CD4-positive, CD25-positive, alpha-beta regulatory T cell (primary cell): ENCODE measurements around the gene HIBCH. TPM values are rescaled to one million over a fixed set of nuclear protein-coding genes. Genes with fewer than 3 reads are reported as not detected.
"Not testable (repeated sequence)": the region's sequence is repeated elsewhere in the genome, so short reads cannot be mapped to it uniquely, and the experiment has no call there.

Experiments used
- ATAC-seq, 2 donors: fragments of 150-1000 bp; cut with Tn5 transposase; one replicate each; pipeline ENCODE4 v1.10.0; 2021; ENCODE audit warnings: low read depth in 2 of 2, moderate number of reproducible peaks in 2 of 2, moderate library complexity in 1 of 2
- DNase-seq, 3 donors: peaks; one replicate each; pipeline versions ENCODE4 v3.0.0 to v3.0.0-alpha.2; 2012 to 2022; ENCODE audit warnings: mixed read lengths in 1 of 3
- H3K27ac ChIP-seq: one replicate; pipeline ENCODE4 v1.7.0; 2013; ENCODE audit warnings: mild to moderate bottlenecking, low read length; ENCODE audit not compliant: insufficient read depth, poor library complexity, severe bottlenecking
- H3K27me3 ChIP-seq: one replicate; pipeline ENCODE4 v1.7.0; 2013; ENCODE audit warnings: low read length; ENCODE audit not compliant: control insufficient read depth, insufficient read depth
- H3K36me3 ChIP-seq: one replicate; pipeline ENCODE4 v1.7.0; 2013; ENCODE audit warnings: mild to moderate bottlenecking, low read length, moderate library complexity; ENCODE audit not compliant: control insufficient read depth, insufficient read depth
- H3K4me1 ChIP-seq: 2 replicates; pipeline ENCODE4 v1.7.0; 2013; ENCODE audit warnings: mild to moderate bottlenecking, low read length; ENCODE audit not compliant: insufficient read depth, control insufficient read depth, poor library complexity, severe bottlenecking
- H3K4me3 ChIP-seq: one replicate; pipeline ENCODE4 v1.7.0; 2013; ENCODE audit warnings: low read depth, mild to moderate bottlenecking, low read length, moderate library complexity
- H3K9me3 ChIP-seq, 2 experiments: 1 replicate in 1 of 2; 2 replicates in 1 of 2; pipeline ENCODE4 v1.7.0; 2013; ENCODE audit warnings: low read length in 2 of 2, mild to moderate bottlenecking in 1 of 2, moderate library complexity in 1 of 2; ENCODE audit not compliant: control insufficient read depth in 2 of 2
- H3K27ac Mint-ChIP-seq, 3 donors: one replicate each; pipeline ENCODE4 v1.8.0; 2020 to 2022; ENCODE audit warnings: mild to moderate bottlenecking in 3 of 3, mixed read lengths in 3 of 3, moderate library complexity in 2 of 3
- H3K27me3 Mint-ChIP-seq: one replicate; pipeline ENCODE4 v1.8.0; 2022; ENCODE audit warnings: mild to moderate bottlenecking, mixed read lengths
- H3K36me3 Mint-ChIP-seq: one replicate; pipeline ENCODE4 v1.8.0; 2020; ENCODE audit warnings: mixed read lengths
- H3K4me1 Mint-ChIP-seq, 4 donors: one replicate each; pipeline ENCODE4 v1.8.0; 2020 to 2022; ENCODE audit warnings: mixed read lengths in 4 of 4, mild to moderate bottlenecking in 1 of 4
- H3K4me3 Mint-ChIP-seq, 4 donors: one replicate each; pipeline ENCODE4 v1.8.0; 2020 to 2022; ENCODE audit warnings: mild to moderate bottlenecking in 4 of 4, mixed read lengths in 4 of 4, moderate library complexity in 3 of 4
- H3K9me3 Mint-ChIP-seq, 7 donors: one replicate each; pipeline ENCODE4 v1.8.0; 2020 to 2022; ENCODE audit warnings: mixed read lengths in 7 of 7, mild to moderate bottlenecking in 3 of 7, moderate library complexity in 2 of 7
- polyA plus RNA-seq, 4 donors: library from polyadenylated mRNA; unstranded; fragments of 300-500 nt; fragmentation: Illumina TruSeq; gene quantifications; one replicate each; pipeline ENCODE4 v1.2.3, GENCODE V29; 2021
- total RNA-seq: library from RNA; stranded (reverse); gene quantifications from one replicate; pipeline ENCODE4 v1.2.3, GENCODE V29; 2022

The HIBCH gene
- total and polyA plus RNA-seq, 5 donors from 2014 or later, result 21.0 to 31.2 (median 22.7) TPM

- DNase-seq (peak in 1 of 3 donors; percentile 31), ATAC-seq (no peak)
- no peaks in the 10 kb centered on the region for H3K9me3 ChIP-seq
- H3K9me3 Mint-ChIP-seq, result peaks cover 0 to 2% (median 0%) of the 10 kb centered on the region in 7 donors
- H3K4me3 Mint-ChIP-seq, result peak overlapping the region in 1 of 4 donors; percentile 11
- no peaks in the 10 kb centered on the region for H3K27me3 ChIP-seq
- H3K4me1 Mint-ChIP-seq, result peaks cover 18 to 71% (median 50%) of the 10 kb centered on the region in 4 donors
- no peaks in the 10 kb centered on the region for H3K27me3 Mint-ChIP-seq
- peaks cover 14% of the 10 kb centered on the region for H3K36me3 Mint-ChIP-seq
- peak overlapping the region in 1 of 3 donors; percentile 56 for H3K27ac Mint-ChIP-seq
- H3K4me1 ChIP-seq, result peaks cover 26% of the 10 kb centered on the region
- H3K27ac ChIP-seq, result peak overlapping the region; percentile 3
- no peak overlapping the region for H3K4me3 ChIP-seq
- H3K36me3 ChIP-seq, result peaks cover 10% of the 10 kb centered on the region
Observed at GRCh38 chr2:190315273-190315672, 4.4 kb downstream of the HIBCH start.

DNA sequence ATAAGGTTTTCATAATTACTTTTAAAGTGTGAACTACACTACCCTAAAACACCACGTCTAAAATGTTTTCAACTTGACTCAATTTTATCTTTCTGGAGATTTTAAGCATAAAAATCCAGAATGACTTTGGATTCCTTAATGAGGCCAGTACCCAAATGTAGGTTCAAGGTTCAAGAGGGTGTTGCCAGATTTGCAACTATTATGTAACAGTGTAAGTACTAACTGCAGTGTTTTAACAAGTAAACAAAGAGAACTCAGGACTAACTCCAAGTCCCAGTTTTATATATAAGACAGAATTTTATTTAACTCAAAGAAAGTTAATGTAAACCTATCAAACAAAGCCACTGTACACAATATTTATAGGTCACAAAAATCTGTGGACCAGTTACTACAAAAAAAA lies 5.7 kb downstream of the HIBCH start:
- no peak overlapping the region for H3K27ac Mint-ChIP-seq
- no peak for ATAC-seq
- Histone ChIP-seq H3K36me3 (peaks cover 16% of the 10 kb centered on the region), H3K27ac (no peak overlapping the region), H3K27me3 (no peaks in the 10 kb centered on the region), H3K9me3 (no peaks in the 10 kb centered on the region), H3K4me1 (peaks cover 20% of the 10 kb centered on the region), H3K4me3 (no peak overlapping the region)
- no peaks in the 10 kb centered on the region for H3K27me3 Mint-ChIP-seq
- H3K9me3 Mint-ChIP-seq, result no peaks in the 10 kb centered on the region
- H3K36me3 Mint-ChIP-seq, result peaks cover 20% of the 10 kb centered on the region
- peaks cover 17 to 59% (median 41%) of the 10 kb centered on the region in 4 donors for H3K4me1 Mint-ChIP-seq
- H3K4me3 Mint-ChIP-seq, result no peak overlapping the region
- DNase-seq, result no peak

GRCh38 chr2:190312635-190313025 lies 7.0 kb downstream of the HIBCH start:
- DNase-seq, H3K27ac Mint-ChIP-seq, H3K27me3 ChIP-seq, ATAC-seq, H3K9me3 ChIP-seq, H3K4me1 ChIP-seq, H3K4me3 ChIP-seq, H3K27ac ChIP-seq, H3K9me3 Mint-ChIP-seq, H3K27me3 Mint-ChIP-seq, H3K4me3 Mint-ChIP-seq: not testable (repeated sequence)
- peaks cover 16 to 55% (median 38%) of the 10 kb centered on the region in 4 donors for H3K4me1 Mint-ChIP-seq
- H3K36me3 ChIP-seq, result peaks cover 22% of the 10 kb centered on the region
- peaks cover 26% of the 10 kb centered on the region for H3K36me3 Mint-ChIP-seq

- H3K4me3 ChIP-seq, result no peak overlapping the region
- H3K4me1 ChIP-seq, result peaks cover 5% of the 10 kb centered on the region
- Mint-ChIP-seq H3K9me3 (no peaks in the 10 kb centered on the region), H3K36me3 (peaks cover 31% of the 10 kb centered on the region), H3K4me3 (no peak overlapping the region), H3K27ac (no peak overlapping the region), H3K4me1 (peaks cover 13 to 53% (median 34%) of the 10 kb centered on the region in 4 donors), H3K27me3 (no peaks in the 10 kb centered on the region)
- DNase-seq (no peak), ATAC-seq (no peak)
- H3K27ac ChIP-seq, result no peak overlapping the region
- no peaks in the 10 kb centered on the region for H3K27me3 ChIP-seq
- H3K9me3 ChIP-seq, result no peaks in the 10 kb centered on the region
- H3K36me3 ChIP-seq, result peaks cover 22% of the 10 kb centered on the region
Observed at GRCh38 chr2:190311893-190312634, 7.6 kb downstream of the HIBCH start.

GRCh38 chr2:190308031-190308430 lies 11.6 kb downstream of the HIBCH start:
- Histone ChIP-seq H3K9me3 (no peaks in the 10 kb centered on the region), H3K27ac (no peak overlapping the region), H3K36me3 (peaks cover 22% of the 10 kb centered on the region), H3K27me3 (no peaks in the 10 kb centered on the region), H3K4me1 (no peaks in the 10 kb centered on the region), H3K4me3 (no peak overlapping the region)
- no peak for DNase-seq
- Mint-ChIP-seq H3K27me3 (no peaks in the 10 kb centered on the region), H3K4me3 (peak overlapping the region in 1 of 4 donors; percentile 2), H3K4me1 (peaks cover 31 to 54% (median 36%) of the 10 kb centered on the region in 4 donors), H3K27ac (no peak overlapping the region), H3K36me3 (peaks cover 52% of the 10 kb centered on the region), H3K9me3 (no peaks in the 10 kb centered on the region)
- ATAC-seq, result no peak

DNA sequence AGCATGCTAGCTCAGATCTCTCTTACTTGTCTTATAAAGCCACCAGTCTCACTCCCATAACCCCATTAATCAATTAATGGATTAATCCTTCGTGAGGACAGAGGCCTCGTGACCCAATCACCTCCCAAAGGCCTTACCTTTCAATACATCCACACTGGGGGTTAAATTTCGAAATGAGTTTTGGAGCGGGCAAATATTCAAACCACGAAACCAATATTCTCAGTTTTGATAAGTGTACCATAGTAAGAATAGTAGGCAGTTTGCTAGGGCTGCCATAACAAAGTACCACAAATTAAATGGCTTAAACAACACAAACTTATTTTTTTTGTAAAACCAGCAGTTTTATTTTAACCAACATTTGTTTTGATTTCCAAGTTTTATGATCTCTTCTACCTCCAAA lies 15.2 kb downstream of the HIBCH start:
- Mint-ChIP-seq H3K27me3 (no peaks in the 10 kb centered on the region), H3K4me3 (no peak overlapping the region), H3K27ac (peak overlapping the region in 1 of 3 donors; percentile 13), H3K36me3 (peaks cover 65% of the 10 kb centered on the region), H3K9me3 (peaks cover 0 to 6% (median 1%) of the 10 kb centered on the region in 7 donors), H3K4me1 (peaks cover 27 to 58% (median 34%) of the 10 kb centered on the region in 4 donors)
- H3K36me3 ChIP-seq, result peaks cover 25% of the 10 kb centered on the region
- H3K4me3 ChIP-seq, result no peak overlapping the region
- H3K4me1 ChIP-seq, result no peaks in the 10 kb centered on the region
- DNase-seq (peak in 1 of 3 donors; percentile 20), ATAC-seq (no peak)
- no peak overlapping the region for H3K27ac ChIP-seq
- H3K27me3 ChIP-seq, result no peaks in the 10 kb centered on the region
- no peaks in the 10 kb centered on the region for H3K9me3 ChIP-seq

DNA sequence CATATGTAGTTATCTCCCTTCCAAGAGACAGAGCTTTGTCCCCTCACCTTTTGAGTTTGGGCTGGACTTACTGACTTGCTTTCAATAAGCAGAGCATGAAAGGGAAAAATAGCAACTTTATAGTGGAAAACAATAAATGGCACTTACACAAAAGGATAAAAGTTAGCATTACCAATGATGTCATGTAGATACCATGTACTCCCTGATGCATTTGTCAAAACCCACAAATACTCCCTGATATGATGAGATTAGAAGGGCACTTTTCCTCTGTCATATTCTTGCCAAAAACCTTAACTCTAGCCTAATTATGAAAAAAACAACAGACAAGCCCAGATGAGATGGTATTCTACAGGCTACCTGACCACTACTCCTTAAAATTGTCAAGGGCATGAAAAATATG lies 16.0 kb downstream of the HIBCH start:
- peaks cover 0 to 6% (median 2%) of the 10 kb centered on the region in 7 donors for H3K9me3 Mint-ChIP-seq
- H3K27ac ChIP-seq, result no peak overlapping the region
- H3K9me3 ChIP-seq, result no peaks in the 10 kb centered on the region
- peaks cover 68% of the 10 kb centered on the region for H3K36me3 Mint-ChIP-seq
- ATAC-seq (no peak), DNase-seq (no peak)
- H3K36me3 ChIP-seq, result peaks cover 21% of the 10 kb centered on the region
- H3K4me3 ChIP-seq, result no peak overlapping the region
- no peak overlapping the region for H3K4me3 Mint-ChIP-seq
- H3K27ac Mint-ChIP-seq, result peak overlapping the region in 1 of 3 donors; percentile 13
- H3K27me3 ChIP-seq, result no peaks in the 10 kb centered on the region
- no peaks in the 10 kb centered on the region for H3K27me3 Mint-ChIP-seq
- H3K4me1 ChIP-seq, result no peaks in the 10 kb centered on the region
- H3K4me1 Mint-ChIP-seq, result peaks cover 26 to 56% (median 34%) of the 10 kb centered on the region in 4 donors

DNA sequence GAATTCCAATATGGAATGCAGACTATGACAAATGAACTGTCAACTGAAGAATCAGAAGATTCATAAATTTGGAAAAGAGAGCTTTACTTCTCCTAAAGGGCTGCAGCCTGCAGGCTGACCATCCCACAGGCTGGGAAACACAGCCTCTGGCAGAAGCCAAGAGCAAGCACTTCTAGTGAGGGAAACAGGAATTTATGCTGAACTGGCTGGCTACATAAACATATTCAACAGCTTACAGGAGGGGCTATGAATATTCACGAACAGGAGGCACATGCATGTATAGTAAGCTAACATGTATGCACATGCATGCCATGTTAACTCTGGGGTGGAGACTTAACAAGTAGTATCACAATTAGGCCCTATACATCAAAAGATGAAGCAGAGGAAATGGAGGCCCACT lies 17.6 kb downstream of the HIBCH start:
- Histone ChIP-seq H3K9me3 (no peaks in the 10 kb centered on the region), H3K4me1 (no peaks in the 10 kb centered on the region), H3K27ac (no peak overlapping the region), H3K27me3 (no peaks in the 10 kb centered on the region), H3K36me3 (peaks cover 17% of the 10 kb centered on the region), H3K4me3 (no peak overlapping the region)
- no peak for DNase-seq
- Mint-ChIP-seq H3K27me3 (no peaks in the 10 kb centered on the region), H3K4me3 (no peak overlapping the region), H3K9me3 (peaks cover 0 to 6% (median 2%) of the 10 kb centered on the region in 7 donors), H3K4me1 (peaks cover 22 to 46% (median 31%) of the 10 kb centered on the region in 4 donors), H3K36me3 (peaks cover 69% of the 10 kb centered on the region), H3K27ac (peak overlapping the region in 1 of 3 donors; percentile 2)
- ATAC-seq, result no peak
